MV-4-11 (cell line): ENCODE measurements around the gene HS6ST3.
"Not testable (repeated sequence)": the region's sequence is repeated elsewhere in the genome, so short reads cannot be mapped to it uniquely, and the experiment has no call there.

Experiments
- DNase-seq: peaks from one replicate; lab custom pipeline; 2025; lab: John Stamatoyannopoulos, UW

The HS6ST3 gene

DNA sequence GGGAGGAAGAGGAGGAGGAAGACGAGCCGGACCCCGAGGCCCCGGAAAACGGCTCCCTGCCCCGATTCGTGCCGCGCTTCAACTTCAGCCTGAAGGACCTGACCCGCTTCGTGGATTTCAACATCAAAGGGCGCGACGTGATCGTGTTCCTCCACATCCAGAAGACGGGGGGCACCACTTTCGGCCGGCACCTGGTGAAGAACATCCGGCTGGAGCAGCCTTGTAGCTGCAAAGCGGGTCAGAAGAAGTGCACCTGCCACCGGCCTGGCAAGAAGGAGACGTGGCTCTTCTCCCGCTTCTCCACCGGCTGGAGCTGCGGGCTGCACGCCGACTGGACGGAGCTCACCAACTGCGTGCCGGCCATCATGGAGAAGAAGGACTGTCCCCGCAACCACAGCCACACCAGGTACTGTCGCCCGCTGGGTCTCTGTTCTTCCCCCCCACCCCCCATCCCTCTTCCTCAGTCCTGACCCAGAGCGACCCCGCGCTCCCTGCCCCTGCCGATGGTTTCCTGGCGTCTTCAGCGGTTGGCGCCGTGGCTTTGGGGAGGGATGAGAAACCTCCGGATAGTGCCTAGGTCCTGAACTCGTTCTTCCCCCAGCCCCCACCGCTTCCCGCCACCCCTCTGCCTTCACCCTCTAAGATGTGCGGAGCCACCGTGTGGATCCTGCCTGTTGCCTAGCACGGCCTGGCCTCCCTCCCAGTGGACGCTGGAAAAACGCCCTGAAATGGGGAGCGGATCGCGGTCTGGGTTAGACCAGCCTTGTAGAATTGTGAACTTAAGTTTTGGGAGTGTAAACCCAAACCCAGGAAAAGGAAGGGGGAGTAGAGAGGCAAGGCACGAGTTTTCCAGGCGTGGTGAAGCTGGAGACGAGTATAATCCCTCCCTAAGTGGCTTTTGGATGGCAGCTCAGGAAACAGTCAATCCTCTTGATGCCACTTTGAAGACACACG, 1.5 kb downstream of the HS6ST3 start:
- DNase-seq: no peak

GRCh38 chr13:96093296-96094006, 3.5 kb downstream of the HS6ST3 start:
- no peak for DNase-seq

- DNase-seq: no peak
Observed at GRCh38 chr13:96100457-96101220, 10.7 kb downstream of the HS6ST3 start.

- no peak for DNase-seq
Observed at GRCh38 chr13:96104516-96104915, 14.6 kb downstream of the HS6ST3 start.

- DNase-seq: not testable (repeated sequence)
Observed at GRCh38 chr13:96108072-96108471, 18.2 kb downstream of the HS6ST3 start.

- DNase-seq: no peak
Observed at GRCh38 chr13:96109125-96109524, 19.2 kb downstream of the HS6ST3 start.

DNA sequence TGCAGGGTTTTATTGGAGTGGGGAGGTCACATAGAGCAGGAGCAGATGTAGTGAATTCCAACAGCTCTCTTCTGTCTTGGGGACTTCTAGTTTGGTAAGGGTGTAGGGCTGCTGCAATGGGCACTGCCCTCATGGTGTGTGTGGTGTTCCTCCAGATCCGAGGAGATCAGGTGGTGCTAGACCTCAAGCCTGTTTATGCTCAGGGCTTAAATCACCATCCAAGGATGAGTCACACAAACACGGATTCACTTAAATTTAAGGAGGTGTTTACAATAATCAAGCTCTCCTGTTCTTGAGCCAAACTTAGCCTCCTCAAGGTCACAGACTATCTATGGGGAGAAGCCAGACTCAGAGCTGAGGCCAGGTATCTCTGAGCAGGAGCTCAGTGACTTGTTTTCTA, 23.0 kb downstream of the HS6ST3 start:
- no peak for DNase-seq

- not testable (repeated sequence) for DNase-seq
Observed at GRCh38 chr13:96115368-96115767, 25.5 kb downstream of the HS6ST3 start.

GRCh38 chr13:96119921-96120320, 30.0 kb downstream of the HS6ST3 start:
- no peak for DNase-seq

GRCh38 chr13:96130818-96131340, 41.0 kb downstream of the HS6ST3 start:
- no peak for DNase-seq

GRCh38 chr13:96141032-96141431, 51.1 kb downstream of the HS6ST3 start:
- no peak for DNase-seq

GRCh38 chr13:96159725-96160124, 69.8 kb downstream of the HS6ST3 start:
- DNase-seq: no peak

GRCh38 chr13:96161141-96161540, 71.2 kb downstream of the HS6ST3 start:
- DNase-seq: no peak

GRCh38 chr13:96165840-96166239, 75.9 kb downstream of the HS6ST3 start:
- DNase-seq: no peak

DNA sequence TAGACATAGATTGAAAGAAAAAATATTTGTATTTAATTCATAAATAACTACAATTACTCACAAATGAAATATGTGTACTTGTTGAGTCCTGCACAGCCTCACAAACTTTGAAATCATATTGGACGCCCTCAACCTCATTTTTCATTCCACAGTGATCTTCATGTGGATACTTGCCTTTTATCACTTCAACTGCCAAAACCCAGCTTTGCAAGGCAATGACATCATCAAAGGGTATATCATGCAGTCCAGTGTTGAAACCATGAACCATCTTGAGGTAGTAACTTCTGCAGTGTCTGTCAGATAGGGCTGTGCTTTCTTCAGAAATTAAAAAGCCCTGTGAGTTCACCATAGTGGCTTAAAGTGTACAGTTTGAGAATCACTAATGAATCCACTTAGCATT, 82.2 kb downstream of the HS6ST3 start:
- DNase-seq: no peak

DNA sequence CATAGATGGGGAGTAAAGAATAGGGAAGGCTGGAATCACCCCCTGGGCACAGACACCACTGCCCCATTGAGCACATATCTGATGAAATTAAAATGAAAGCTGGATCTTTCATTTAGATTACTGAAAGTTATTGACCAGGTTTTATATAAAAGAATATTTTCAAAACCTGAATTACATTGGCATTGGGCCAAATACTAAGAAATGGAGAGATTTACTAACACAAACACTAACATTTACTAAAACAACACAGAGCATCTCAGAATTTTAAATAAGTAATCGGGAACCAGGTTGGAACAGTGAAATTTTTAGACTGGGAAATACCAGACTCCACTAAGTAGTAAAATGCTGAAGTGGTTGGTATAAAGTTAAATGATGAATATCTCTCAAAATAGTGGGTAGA, 88.9 kb downstream of the HS6ST3 start:
- no peak for DNase-seq

DNA sequence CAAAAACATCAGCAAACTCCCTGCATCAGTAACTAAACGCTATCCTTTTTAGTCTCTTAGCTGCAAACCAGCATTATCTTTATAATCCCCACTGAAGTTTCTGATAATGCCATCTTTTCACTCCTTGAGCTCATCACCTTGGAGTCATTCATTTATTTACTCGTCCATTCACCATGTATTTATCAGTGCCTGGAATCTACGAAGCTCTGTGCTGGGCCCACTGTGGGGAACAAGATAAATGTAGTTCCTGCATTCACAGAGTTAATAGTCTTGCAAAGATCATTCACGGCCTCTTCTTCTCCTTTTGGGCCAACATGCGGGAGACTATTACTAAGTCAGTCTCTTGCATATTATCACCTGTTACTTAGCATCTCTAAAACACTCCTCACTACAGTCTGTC, 89.4 kb downstream of the HS6ST3 start:
- no peak for DNase-seq

GRCh38 chr13:96181911-96182310, 92.0 kb downstream of the HS6ST3 start:
- no peak for DNase-seq

DNA sequence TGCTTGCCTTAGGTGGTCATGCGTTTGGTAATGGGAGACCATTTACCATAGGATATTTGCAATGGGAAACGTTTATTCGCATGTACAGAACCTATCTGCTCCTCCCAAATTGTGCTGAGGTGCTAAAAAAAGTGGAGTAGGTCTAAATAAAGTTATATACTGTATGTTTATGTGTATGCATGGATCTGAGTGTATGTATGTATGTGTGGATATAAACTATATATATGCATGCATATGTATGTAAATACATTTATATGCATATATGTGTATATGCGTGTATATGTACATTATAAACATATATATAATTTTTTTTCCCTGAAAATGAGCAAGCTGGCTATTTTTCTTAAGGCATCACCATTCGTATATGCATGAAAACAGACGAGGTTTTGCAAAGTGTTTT, 95.9 kb downstream of the HS6ST3 start:
- DNase-seq: no peak

GRCh38 chr13:96191367-96191766, 101.5 kb downstream of the HS6ST3 start:
- DNase-seq: no peak

GRCh38 chr13:96193728-96194310, 103.9 kb downstream of the HS6ST3 start:
- DNase-seq: no peak

- no peak for DNase-seq
Observed at GRCh38 chr13:96198038-96198437, 108.1 kb downstream of the HS6ST3 start.
